Measurements from ENCODE around the gene DDX24. TPM values are rescaled to one million over a fixed set of nuclear protein-coding genes. Genes with fewer than 3 reads are reported as not detected.

DDX24 gene
- total RNA-seq, 2 experiments from 2014 or later, result 81.5 to 172 TPM

DNA sequence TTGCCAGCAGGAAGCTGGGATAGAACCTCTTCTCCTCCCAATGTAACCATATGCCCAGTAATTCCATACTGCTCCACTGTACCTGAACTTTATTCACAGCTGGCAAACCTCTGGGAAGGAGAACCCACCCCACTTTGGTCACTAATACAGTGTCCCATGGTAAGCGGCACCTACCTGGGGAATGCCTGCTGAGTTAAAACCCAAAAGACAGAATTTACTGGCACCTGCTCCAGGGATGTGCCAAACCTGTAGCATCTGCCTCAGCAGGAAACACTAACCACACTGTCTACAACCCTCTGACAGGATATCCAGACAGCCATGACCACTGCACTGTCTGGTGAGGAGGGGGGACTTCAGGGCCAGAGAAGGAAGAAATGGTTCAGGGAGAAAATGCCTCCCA is 26.6 kb downstream of the DDX24 start:
- intact Hi-C loops (cut with micrococcal nuclease; ENCODE audit: unreplicated experiment), result no loop called here
- Histone ChIP-seq H2AFZ (ENCODE audit: low read length) (no peak overlapping the region), H3K9me2 (ENCODE audit: insufficient read depth, low read length) (no peaks in the 10 kb centered on the region), H3K36me3 (ENCODE audit: insufficient read depth, low read length) (peaks cover 93% of the 10 kb centered on the region), H3K4me2 (ENCODE audit: low read length) (no peak overlapping the region), H3K4me3 (ENCODE audit: low read depth, low read length, poor library complexity, severe bottlenecking) (no peak overlapping the region), H3K4me1 (ENCODE audit: insufficient read depth, low read length, poor library complexity, severe bottlenecking) (no peaks in the 10 kb centered on the region), H4K20me1 (ENCODE audit: insufficient read depth, low read length) (no peaks in the 10 kb centered on the region), H3K27ac (ENCODE audit: low read depth, low read length, poor library complexity, severe bottlenecking) (no peak overlapping the region), H3K79me2 (ENCODE audit: insufficient read depth, low read depth, low read length) (no peaks in the 10 kb centered on the region), H3K9me3 (ENCODE audit: low read length) (no peaks in the 10 kb centered on the region)
- BruUV-seq (replicated peaks), result no TSS peak
- ChIA-PET CTCF (ENCODE audit: unreplicated experiment) (interaction anchor here (1.3 kb wide), 1 partner anchor 18 kb away, joined by 3 read pairs; no protein-coding TSS in a partner anchor), POLR2A (interaction anchor here (0.7 kb wide), 1 partner anchor 35 kb away, joined by 3 read pairs; no protein-coding TSS in a partner anchor)
- no peak for DNase-seq (ENCODE audit: low spot score)
- TF ChIP-seq, protein P1, sequence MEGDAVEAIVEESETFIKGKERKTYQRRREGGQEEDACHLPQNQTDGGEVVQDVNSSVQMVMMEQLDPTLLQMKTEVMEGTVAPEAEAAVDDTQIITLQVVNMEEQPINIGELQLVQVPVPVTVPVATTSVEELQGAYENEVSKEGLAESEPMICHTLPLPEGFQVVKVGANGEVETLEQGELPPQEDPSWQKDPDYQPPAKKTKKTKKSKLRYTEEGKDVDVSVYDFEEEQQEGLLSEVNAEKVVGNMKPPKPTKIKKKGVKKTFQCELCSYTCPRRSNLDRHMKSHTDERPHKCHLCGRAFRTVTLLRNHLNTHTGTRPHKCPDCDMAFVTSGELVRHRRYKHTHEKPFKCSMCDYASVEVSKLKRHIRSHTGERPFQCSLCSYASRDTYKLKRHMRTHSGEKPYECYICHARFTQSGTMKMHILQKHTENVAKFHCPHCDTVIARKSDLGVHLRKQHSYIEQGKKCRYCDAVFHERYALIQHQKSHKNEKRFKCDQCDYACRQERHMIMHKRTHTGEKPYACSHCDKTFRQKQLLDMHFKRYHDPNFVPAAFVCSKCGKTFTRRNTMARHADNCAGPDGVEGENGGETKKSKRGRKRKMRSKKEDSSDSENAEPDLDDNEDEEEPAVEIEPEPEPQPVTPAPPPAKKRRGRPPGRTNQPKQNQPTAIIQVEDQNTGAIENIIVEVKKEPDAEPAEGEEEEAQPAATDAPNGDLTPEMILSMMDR (conservative IDR thresholded peaks at IDR 0.05; ENCODE audit: low read length), result no peak
- no peak for TF ChIP-seq EZH2phosphoT487 (IDR thresholded peaks at IDR 0.05; ENCODE audit: borderline replicate concordance, low read depth, low read length)

DNA sequence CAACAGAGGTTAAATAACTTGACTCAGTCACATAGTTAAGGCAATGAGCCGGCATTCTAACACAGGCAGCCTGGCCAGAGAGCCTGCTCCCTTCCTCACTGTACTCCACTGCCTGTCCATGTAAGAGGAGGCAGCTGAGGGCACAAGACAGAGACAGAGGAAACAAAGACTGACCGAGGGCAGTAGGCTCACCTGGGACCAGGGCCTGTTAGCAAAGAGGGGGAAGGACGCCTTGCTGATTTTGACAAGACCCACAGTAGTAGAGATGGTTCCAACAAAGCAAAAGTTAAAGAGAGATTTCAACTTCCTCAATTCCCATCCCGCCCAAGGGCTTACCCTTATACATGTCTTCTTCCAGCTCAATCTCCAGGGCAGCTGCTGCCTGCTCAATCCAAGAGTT is 28.3 kb downstream of the DDX24 start:
- no peak for DNase-seq (ENCODE audit: low spot score)
- no TSS peak for BruUV-seq (replicated peaks)
- ChIA-PET POLR2A (no interaction called here), CTCF (ENCODE audit: unreplicated experiment) (no interaction called here)
- intact Hi-C loops (cut with micrococcal nuclease; ENCODE audit: unreplicated experiment), result no loop called here
- H3K36me3 ChIP-seq (ENCODE audit: insufficient read depth, low read length), result peaks cover 92% of the 10 kb centered on the region
- H2AFZ ChIP-seq (ENCODE audit: low read length), result no peak overlapping the region
- no peaks in the 10 kb centered on the region for H3K79me2 ChIP-seq (ENCODE audit: insufficient read depth, low read depth, low read length)
- H3K4me3 ChIP-seq (ENCODE audit: low read depth, low read length, poor library complexity, severe bottlenecking), result no peak overlapping the region
- no peak overlapping the region for H3K27ac ChIP-seq (ENCODE audit: low read depth, low read length, poor library complexity, severe bottlenecking)
- TF ChIP-seq EZH2phosphoT487 (IDR thresholded peaks at IDR 0.05; ENCODE audit: borderline replicate concordance, low read depth, low read length), result no peak
- TF ChIP-seq, protein P1 (conservative IDR thresholded peaks at IDR 0.05; ENCODE audit: low read length), result no peak
- no peaks in the 10 kb centered on the region for H3K9me2 ChIP-seq (ENCODE audit: insufficient read depth, low read length)
- no peaks in the 10 kb centered on the region for H4K20me1 ChIP-seq (ENCODE audit: insufficient read depth, low read length)
- no peak overlapping the region for H3K4me2 ChIP-seq (ENCODE audit: low read length)
- H3K9me3 ChIP-seq (ENCODE audit: low read length), result no peaks in the 10 kb centered on the region
- no peaks in the 10 kb centered on the region for H3K4me1 ChIP-seq (ENCODE audit: insufficient read depth, low read length, poor library complexity, severe bottlenecking)

DNA sequence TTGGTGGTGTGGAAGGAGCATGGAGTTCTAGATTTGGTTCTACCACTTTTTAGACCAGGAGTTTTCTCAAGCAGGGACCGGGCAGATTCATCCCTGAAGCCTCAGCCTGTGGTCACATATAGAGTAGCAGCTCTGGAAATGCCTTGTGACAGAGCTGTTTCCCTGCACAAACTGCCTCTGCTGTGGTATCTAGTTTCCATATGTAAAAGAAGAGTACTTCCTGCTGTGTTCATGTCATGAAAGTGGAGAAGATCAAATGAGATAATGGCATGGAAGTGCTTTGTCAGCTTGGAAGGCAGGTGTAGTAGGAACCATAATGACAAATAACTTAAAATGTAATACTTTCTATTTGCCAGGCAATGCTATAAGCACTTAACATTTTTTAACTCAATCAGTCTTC is 28.8 kb downstream of the DDX24 start:
- H2AFZ ChIP-seq (ENCODE audit: low read length), result no peak overlapping the region
- H3K9me3 ChIP-seq (ENCODE audit: low read length), result no peaks in the 10 kb centered on the region
- peaks cover 92% of the 10 kb centered on the region for H3K36me3 ChIP-seq (ENCODE audit: insufficient read depth, low read length)
- H3K27ac ChIP-seq (ENCODE audit: low read depth, low read length, poor library complexity, severe bottlenecking), result no peak overlapping the region
- no peak overlapping the region for H3K4me3 ChIP-seq (ENCODE audit: low read depth, low read length, poor library complexity, severe bottlenecking)
- no peaks in the 10 kb centered on the region for H3K79me2 ChIP-seq (ENCODE audit: insufficient read depth, low read depth, low read length)
- no TSS peak for BruUV-seq (replicated peaks)
- ChIA-PET CTCF (ENCODE audit: unreplicated experiment) (no interaction called here), POLR2A (no interaction called here)
- no peaks in the 10 kb centered on the region for H3K9me2 ChIP-seq (ENCODE audit: insufficient read depth, low read length)
- TF ChIP-seq EZH2phosphoT487 (IDR thresholded peaks at IDR 0.05; ENCODE audit: borderline replicate concordance, low read depth, low read length), result no peak
- TF ChIP-seq, protein P1 (conservative IDR thresholded peaks at IDR 0.05; ENCODE audit: low read length), result no peak
- H3K4me2 ChIP-seq (ENCODE audit: low read length), result no peak overlapping the region
- intact Hi-C loops (cut with micrococcal nuclease; ENCODE audit: unreplicated experiment), result no loop called here
- H4K20me1 ChIP-seq (ENCODE audit: insufficient read depth, low read length), result no peaks in the 10 kb centered on the region
- no peak for DNase-seq (ENCODE audit: low spot score)
- H3K4me1 ChIP-seq (ENCODE audit: insufficient read depth, low read length, poor library complexity, severe bottlenecking), result no peaks in the 10 kb centered on the region

All from OCI-LY7 (cell line).